IMR-90 (cell line): Measurements from ENCODE around the gene MAST3.

Experiments
- CEBPB ChIP-seq: IDR thresholded peaks from 2 replicates; pipeline ENCODE4 v1.6.1; 2012; ENCODE audit warnings: low read depth, low read length, improper control_type of control experiment
- CTCF ChIP-seq: conservative IDR thresholded peaks from 2 replicates; pipeline ENCODE4 v1.5.1; 2012; ENCODE audit warnings: mild to moderate bottlenecking, low read depth, low read length, improper control_type of control experiment
- MAFK ChIP-seq: IDR thresholded peaks from 2 replicates; pipeline ENCODE4 v1.6.1; 2012; ENCODE audit warnings: low read depth, low read length, improper control_type of control experiment
- MXI1 ChIP-seq: IDR thresholded peaks from 2 replicates; pipeline ENCODE4 v1.6.1; 2012; ENCODE audit warnings: low read depth, mild to moderate bottlenecking, low read length, moderate library complexity, borderline replicate concordance
- RAD21 ChIP-seq: IDR thresholded peaks from 2 replicates; pipeline ENCODE4 v1.6.1; 2012; ENCODE audit warnings: low read length, improper control_type of control experiment
- RFX5 ChIP-seq: IDR thresholded peaks from 2 replicates; pipeline ENCODE4 v1.8.0; 2012; ENCODE audit warnings: low read depth, mild to moderate bottlenecking, low read length, moderate library complexity

GRCh38 chr19:18144361-18144760 lies 46.8 kb downstream of the MAST3 start:
- TF ChIP-seq CTCF (no peak), CEBPB (no peak), RFX5 (no peak), MXI1 (no peak), MAFK (no peak), RAD21 (no peak)
